Naive thymus-derived CD8-positive, alpha-beta T cell (primary cell): ENCODE data around the gene MAN1B1. TPM values are rescaled to one million over a fixed set of nuclear protein-coding genes. Genes with fewer than 3 reads are reported as not detected.
A peak's percentile ranks its signal among the peaks of the same experiment; 100 is the strongest.

Experiments
- ATAC-seq, 2 donors: fragments of 150-1000 bp; cut with Tn5 transposase in 1 of 2; sonication (Bioruptor Pico), chemical (Tn5 transposase) in 1 of 2; 1 replicate in 1 of 2; 2 replicates in 1 of 2; pipeline ENCODE4 v1.10.0; 2021; ENCODE audit warnings: mild to moderate bottlenecking in 2 of 2, moderate library complexity in 2 of 2
- POLR2A ChIA-PET: fragments of 350-600 bp; sonication (Branson Sonifier 250); formaldehyde crosslinking; loops from one replicate; lab custom pipeline; 2021; ENCODE audit warnings: antibody characterized with exemption; lab: Charles Lee
- DNase-seq, 10 donors: peaks; one replicate each; pipeline versions ENCODE4 v3.0.0 to v3.0.0-alpha.2; 2020 to 2022
- H3K27ac Mint-ChIP-seq, 10 donors: one replicate each; pipeline ENCODE4 v1.8.0; 2020 to 2022; ENCODE audit warnings: mild to moderate bottlenecking in 10 of 10, mixed read lengths in 10 of 10, moderate library complexity in 4 of 10, inconsistent platforms in 1 of 10
- H3K27me3 Mint-ChIP-seq, 5 donors: one replicate each; pipeline ENCODE4 v1.8.0; 2021 to 2022; ENCODE audit warnings: mixed read lengths in 5 of 5
- H3K36me3 Mint-ChIP-seq, 3 donors: one replicate each; pipeline ENCODE4 v1.8.0; 2020 to 2022; ENCODE audit warnings: mixed read lengths in 3 of 3, mild to moderate bottlenecking in 2 of 3, inconsistent platforms in 1 of 3
- H3K4me1 Mint-ChIP-seq, 4 donors: one replicate each; pipeline ENCODE4 v1.8.0; 2021 to 2022; ENCODE audit warnings: mixed read lengths in 4 of 4
- H3K4me3 Mint-ChIP-seq, 10 donors: one replicate each; pipeline ENCODE4 v1.8.0; 2020 to 2022; ENCODE audit warnings: mild to moderate bottlenecking in 10 of 10, mixed read lengths in 10 of 10, moderate library complexity in 6 of 10, inconsistent platforms in 1 of 10
- H3K9me3 Mint-ChIP-seq, 9 donors: one replicate each; pipeline ENCODE4 v1.8.0; 2020 to 2022; ENCODE audit warnings: mixed read lengths in 9 of 9, mild to moderate bottlenecking in 3 of 9, inconsistent platforms in 1 of 9, moderate library complexity in 1 of 9
- polyA plus RNA-seq, 3 donors: library from polyadenylated mRNA; unstranded; fragments of 300-500 nt; fragmentation: Illumina TruSeq; gene quantifications; one replicate each; pipeline ENCODE4 v1.2.3, GENCODE V29; 2021
- total RNA-seq, 8 experiments: library from RNA in 2 of 8; stranded (reverse) in 2 of 8; gene quantifications; one replicate each; pipeline ENCODE4 v1.2.3 and lab custom pipeline; 2021 to 2026

The MAN1B1 gene
- total and polyA plus RNA-seq, 5 experiments from 2014 or later, result 30.6 to 73.2 (median 46.6) TPM

GRCh38 chr9:137045294-137046087 is 41.3 kb upstream of the MAN1B1 start:
- DNase-seq (no peak), ATAC-seq (peak; percentile 31 to 35)
- peaks cover 3 to 48% (median 19%) of the 10 kb centered on the region in 5 donors for H3K27me3 Mint-ChIP-seq
- H3K4me1 Mint-ChIP-seq, result peaks cover 5 to 24% (median 20%) of the 10 kb centered on the region in 4 donors
- H3K4me3 Mint-ChIP-seq, result peak overlapping the region; percentile 59 to 82 (median 72)
- H3K36me3 Mint-ChIP-seq, result peaks cover 0 to 5% (median 0%) of the 10 kb centered on the region in 3 donors
- no peaks in the 10 kb centered on the region for H3K9me3 Mint-ChIP-seq
- POLR2A ChIA-PET, result interaction anchor here (1.4 to 1.7 kb wide), 2 partner anchors 10 to 24 kb away, joined by 4 to 5 read pairs; partner anchors contain the start of gene SAPCD2
- H3K27ac Mint-ChIP-seq, result no peak overlapping the region

- Mint-ChIP-seq H3K9me3 (no peaks in the 10 kb centered on the region), H3K27me3 (peaks cover 3 to 52% (median 21%) of the 10 kb centered on the region in 5 donors), H3K36me3 (peaks cover 0 to 5% (median 0%) of the 10 kb centered on the region in 3 donors), H3K4me3 (peak within 1 kb of the TSS; percentile 59 to 82 (median 72)), H3K4me1 (peaks cover 5 to 24% (median 20%) of the 10 kb centered on the region in 4 donors), H3K27ac (peak within 1 kb of the TSS in 2 of 10 donors; percentile 13 to 45)
- DNase-seq (peak; percentile 56 to 87 (median 75)), ATAC-seq (peak; percentile 82 to 89)
- POLR2A ChIA-PET, result interaction anchor here (0.5 to 1.5 kb wide), 7 partner anchors 9 to 238 kb away, joined by 3 to 7 read pairs (median 4); partner anchors contain the start of genes MAN1B1, RABL6 and SAPCD2
Measured at GRCh38 chr9:137046088-137046787, 40.5 kb upstream of the MAN1B1 start, which contains the start of gene NPDC1. NPDC1 (minus strand) TSS chr9:137046177; CDS start chr9:137045989, 188 bp downstream.

GRCh38 chr9:137048655-137049543 is 37.9 kb upstream of the MAN1B1 start:
- Mint-ChIP-seq H3K4me3 (peak overlapping the region in 1 of 10 donors; percentile 33), H3K36me3 (peaks cover 0 to 5% (median 0%) of the 10 kb centered on the region in 3 donors), H3K4me1 (peaks cover 5 to 23% (median 18%) of the 10 kb centered on the region in 4 donors), H3K27me3 (peaks cover 3 to 57% (median 21%) of the 10 kb centered on the region in 5 donors), H3K9me3 (no peaks in the 10 kb centered on the region), H3K27ac (no peak overlapping the region)
- POLR2A ChIA-PET, result no interaction called here
- ATAC-seq (no peak), DNase-seq (peak in 1 of 10 donors; percentile 4)

- peaks cover 4 to 14% (median 10%) of the 10 kb centered on the region in 4 donors for H3K4me1 Mint-ChIP-seq
- peak overlapping the region in 3 of 10 donors; percentile 11 to 48 (median 33) for H3K4me3 Mint-ChIP-seq
- H3K27ac Mint-ChIP-seq, result peak overlapping the region in 2 of 10 donors; percentile 54 to 72
- peaks cover 3 to 53% (median 21%) of the 10 kb centered on the region in 5 donors for H3K27me3 Mint-ChIP-seq
- H3K36me3 Mint-ChIP-seq, result peaks cover 0 to 5% (median 0%) of the 10 kb centered on the region in 3 donors
- DNase-seq, result peak in 5 of 10 donors; percentile 35 to 51 (median 49)
- POLR2A ChIA-PET, result no interaction called here
- peak; percentile 21 to 42 for ATAC-seq
- H3K9me3 Mint-ChIP-seq, result no peaks in the 10 kb centered on the region
Measured at GRCh38 chr9:137049544-137050449, 37.0 kb upstream of the MAN1B1 start.

- Mint-ChIP-seq H3K4me1 (peaks cover 2 to 8% (median 5%) of the 10 kb centered on the region in 4 donors), H3K4me3 (no peak overlapping the region), H3K36me3 (peaks cover 0 to 5% (median 0%) of the 10 kb centered on the region in 3 donors), H3K27ac (no peak overlapping the region), H3K9me3 (no peaks in the 10 kb centered on the region), H3K27me3 (peaks cover 3 to 49% (median 21%) of the 10 kb centered on the region in 5 donors)
- ATAC-seq (no peak), DNase-seq (peak in 1 of 10 donors; percentile 7)
- POLR2A ChIA-PET, result no interaction called here
Measured at GRCh38 chr9:137050570-137050969, 36.2 kb upstream of the MAN1B1 start.

GRCh38 chr9:137051145-137051724 is 35.5 kb upstream of the MAN1B1 start:
- H3K4me1 Mint-ChIP-seq, result peaks cover 2 to 8% (median 4%) of the 10 kb centered on the region in 4 donors
- no peak overlapping the region for H3K4me3 Mint-ChIP-seq
- no peak for DNase-seq
- peaks cover 0 to 5% (median 0%) of the 10 kb centered on the region in 3 donors for H3K36me3 Mint-ChIP-seq
- H3K27ac Mint-ChIP-seq, result no peak overlapping the region
- no peak for ATAC-seq
- H3K9me3 Mint-ChIP-seq, result no peaks in the 10 kb centered on the region
- peaks cover 3 to 49% (median 20%) of the 10 kb centered on the region in 5 donors for H3K27me3 Mint-ChIP-seq
- POLR2A ChIA-PET, result no interaction called here

- Mint-ChIP-seq H3K4me1 (peaks cover 0 to 8% (median under 1%) of the 10 kb centered on the region in 4 donors), H3K27me3 (peaks cover 3 to 40% (median 17%) of the 10 kb centered on the region in 5 donors), H3K36me3 (peaks cover 0 to 3% (median 0%) of the 10 kb centered on the region in 3 donors), H3K9me3 (no peaks in the 10 kb centered on the region), H3K27ac (no peak overlapping the region), H3K4me3 (no peak overlapping the region)
- POLR2A ChIA-PET, result interaction anchor here (0.7 to 1.2 kb wide), 2 partner anchors 18 to 355 kb away, joined by 3 to 4 read pairs; partner anchors contain the start of gene SAPCD2
- no peak for DNase-seq
- ATAC-seq, result no peak
Measured at GRCh38 chr9:137052293-137052692, 34.5 kb upstream of the MAN1B1 start.

- peak overlapping the region in 3 of 10 donors; percentile 19 to 47 (median 31) for H3K4me3 Mint-ChIP-seq
- H3K36me3 Mint-ChIP-seq, result peaks cover 0 to 3% (median 0%) of the 10 kb centered on the region in 3 donors
- no peaks in the 10 kb centered on the region for H3K9me3 Mint-ChIP-seq
- ATAC-seq (peak; percentile 46 to 56), DNase-seq (no peak)
- peaks cover 3 to 31% (median 13%) of the 10 kb centered on the region in 5 donors for H3K27me3 Mint-ChIP-seq
- peaks cover 0 to 6% (median under 1%) of the 10 kb centered on the region in 4 donors for H3K4me1 Mint-ChIP-seq
- POLR2A ChIA-PET, result interaction anchor here (0.7 to 1.2 kb wide), 2 partner anchors 17 to 356 kb away, joined by 3 to 4 read pairs; partner anchors contain the start of gene SAPCD2
- no peak overlapping the region for H3K27ac Mint-ChIP-seq
Measured at GRCh38 chr9:137052998-137053943, 33.5 kb upstream of the MAN1B1 start.

GRCh38 chr9:137053944-137054931 is 32.5 kb upstream of the MAN1B1 start, which contains the start of gene ENTPD2:
ENTPD2 (minus strand) TSS chr9:137054061; CDS start chr9:137053997, 64 bp downstream.
- H3K36me3 Mint-ChIP-seq, result peaks cover 0 to 3% (median 0%) of the 10 kb centered on the region in 3 donors
- H3K4me1 Mint-ChIP-seq, result peaks cover 0 to 6% (median under 1%) of the 10 kb centered on the region in 4 donors
- peak within 1 kb of the TSS in 3 of 10 donors; percentile 19 to 47 (median 31) for H3K4me3 Mint-ChIP-seq
- peaks cover 3 to 29% (median 13%) of the 10 kb centered on the region in 5 donors for H3K27me3 Mint-ChIP-seq
- POLR2A ChIA-PET, result interaction anchor here (0.8 kb wide), 1 partner anchor 94 kb away, joined by 3 read pairs; no protein-coding TSS in a partner anchor
- DNase-seq (no peak), ATAC-seq (peak; percentile 59 to 65)
- H3K9me3 Mint-ChIP-seq, result no peaks in the 10 kb centered on the region
- no peak within 1 kb of the TSS for H3K27ac Mint-ChIP-seq
